Measurements from ENCODE around the gene ZIM2.

The ZIM2 gene

GRCh38 chr19:56838909-56839651 lies 1.4 kb downstream of the ZIM2 start:
- DNase-seq (ENCODE audit: low read depth in 2 of 2), result no peak

- no peak for DNase-seq (ENCODE audit: low read depth in 2 of 2)
Measured at GRCh38 chr19:56838024-56838908, 2.3 kb downstream of the ZIM2 start.

GRCh38 chr19:56837492-56838023 lies 3.0 kb downstream of the ZIM2 start:
- DNase-seq (ENCODE audit: low read depth in 2 of 2), result no peak

GRCh38 chr19:56837004-56837403 lies 3.5 kb downstream of the ZIM2 start:
- no peak for DNase-seq (ENCODE audit: low read depth in 2 of 2)

- DNase-seq (ENCODE audit: low read depth in 2 of 2), result no peak
Measured at GRCh38 chr19:56836059-56836458, 4.5 kb downstream of the ZIM2 start.

- no peak for DNase-seq (ENCODE audit: low read depth in 2 of 2)
Measured at GRCh38 chr19:56835401-56835800, 5.1 kb downstream of the ZIM2 start.

- DNase-seq (ENCODE audit: low read depth in 2 of 2), result no peak
Measured at GRCh38 chr19:56834564-56835375, 5.8 kb downstream of the ZIM2 start.

- no peak for DNase-seq (ENCODE audit: low read depth in 2 of 2)
Measured at GRCh38 chr19:56832352-56832928, 8.1 kb downstream of the ZIM2 start.

- no peak for DNase-seq (ENCODE audit: low read depth in 2 of 2)
Measured at GRCh38 chr19:56831255-56831654, 9.3 kb downstream of the ZIM2 start.

GRCh38 chr19:56829596-56829995 lies 10.9 kb downstream of the ZIM2 start:
- DNase-seq (ENCODE audit: low read depth in 2 of 2), result no peak

GRCh38 chr19:56827708-56828107 lies 12.8 kb downstream of the ZIM2 start:
- no peak for DNase-seq (ENCODE audit: low read depth in 2 of 2)

- no peak for DNase-seq (ENCODE audit: low read depth in 2 of 2)
Measured at GRCh38 chr19:56823956-56824355, 16.6 kb downstream of the ZIM2 start.

- DNase-seq (ENCODE audit: low read depth in 2 of 2), result no peak
Measured at GRCh38 chr19:56823417-56823816, 17.1 kb downstream of the ZIM2 start.

GRCh38 chr19:56822755-56823154 lies 17.8 kb downstream of the ZIM2 start:
- DNase-seq (ENCODE audit: low read depth in 2 of 2), result no peak

GRCh38 chr19:56821675-56822074 lies 18.9 kb downstream of the ZIM2 start:
- DNase-seq (ENCODE audit: low read depth in 2 of 2), result no peak

GRCh38 chr19:56821209-56821608 lies 19.3 kb downstream of the ZIM2 start:
- DNase-seq (ENCODE audit: low read depth in 2 of 2), result no peak

GRCh38 chr19:56819166-56819565 lies 21.4 kb downstream of the ZIM2 start:
- no peak for DNase-seq (ENCODE audit: low read depth in 2 of 2)

- DNase-seq (ENCODE audit: low read depth in 2 of 2), result no peak
Measured at GRCh38 chr19:56814656-56815055, 25.9 kb downstream of the ZIM2 start.

GRCh38 chr19:56813531-56813930 lies 27.0 kb downstream of the ZIM2 start:
- DNase-seq (ENCODE audit: low read depth in 2 of 2), result no peak

GRCh38 chr19:56811480-56811879 lies 29.0 kb downstream of the ZIM2 start:
- no peak for DNase-seq (ENCODE audit: low read depth in 2 of 2)

GRCh38 chr19:56810260-56810659 lies 30.3 kb downstream of the ZIM2 start:
- no peak for DNase-seq (ENCODE audit: low read depth in 2 of 2)

All from stimulated activated CD8-positive, alpha-beta memory T cell treated with anti-CD3 and anti-CD28 coated beads, Interleukin-2, amount 100 ng/mL, for 1 hour (primary cell).